Loucy (cell line): Measurements from ENCODE around the gene ADGRF3.
"Not testable (repeated sequence)": the region's sequence is repeated elsewhere in the genome, so short reads cannot be mapped to it uniquely, and the experiment has no call there.

Experiments used
- H2AFZ ChIP-seq: fragments of 200-600 bp; sonication (generic); 2 replicates; pipeline ENCODE4 v1.6.0; 2016; ENCODE audit warnings: antibody characterized with exemption, mild to moderate bottlenecking, low read length, moderate library complexity
- H3F3A ChIP-seq: fragments of 200-600 bp; 2 replicates; pipeline ENCODE4 v1.6.0; 2016; ENCODE audit warnings: antibody characterized with exemption, low read depth, mild to moderate bottlenecking
- H3K27me3 ChIP-seq: fragments of 200-600 bp; sonication (generic); 2 replicates; pipeline ENCODE4 v1.6.1; 2014; ENCODE audit warnings: low read length, mild to moderate bottlenecking; ENCODE audit not compliant: insufficient read depth, poor library complexity, severe bottlenecking
- H3K36me3 ChIP-seq: fragments of 200-600 bp; sonication (generic); 2 replicates; pipeline ENCODE4 v1.6.1; 2016; ENCODE audit warnings: low read length; ENCODE audit not compliant: insufficient read depth
- H3K4me1 ChIP-seq: fragments of 200-600 bp; sonication (generic); 2 replicates; pipeline ENCODE4 v1.5.1; 2014; ENCODE audit warnings: low read length, mild to moderate bottlenecking; ENCODE audit not compliant: insufficient read depth, poor library complexity, severe bottlenecking
- H3K4me2 ChIP-seq: fragments of 200-600 bp; sonication (generic); 2 replicates; pipeline ENCODE4 v1.6.0; 2014; ENCODE audit warnings: antibody characterized with exemption, low read length, low read depth, mild to moderate bottlenecking; ENCODE audit not compliant: poor library complexity, severe bottlenecking
- H3K4me3 ChIP-seq: fragments of 200-600 bp; sonication (generic); 2 replicates; pipeline ENCODE4 v1.5.1; 2014; ENCODE audit warnings: low read length, mild to moderate bottlenecking, mixed read lengths; ENCODE audit not compliant: poor library complexity, severe bottlenecking
- H3K79me2 ChIP-seq: fragments of 200-600 bp; sonication (generic); 2 replicates; pipeline ENCODE4 v1.6.1; 2014; ENCODE audit warnings: low read length; ENCODE audit not compliant: insufficient read depth
- H3K9ac ChIP-seq: fragments of 200-600 bp; sonication (generic); 2 replicates; pipeline ENCODE4 v1.6.0; 2014; ENCODE audit warnings: mild to moderate bottlenecking, low read depth, low read length, moderate library complexity; ENCODE audit not compliant: poor library complexity, severe bottlenecking
- H3K9me2 ChIP-seq: fragments of 200-600 bp; sonication (generic); replicated peaks from 2 replicates; pipeline ENCODE4 v1.6.1; 2016; ENCODE audit warnings: low read depth, low read length, mixed read lengths
- H3K9me3 ChIP-seq: fragments of 200-600 bp; sonication (generic); 2 replicates; pipeline ENCODE4 v1.6.1; 2014; ENCODE audit warnings: mild to moderate bottlenecking, antibody characterized with exemption, low read length, low read depth; ENCODE audit not compliant: insufficient read depth
- H4K20me1 ChIP-seq: fragments of 200-600 bp; sonication (generic); 2 replicates; pipeline ENCODE4 v1.6.0; 2014; ENCODE audit warnings: antibody characterized with exemption, low read length, mild to moderate bottlenecking; ENCODE audit not compliant: insufficient read depth, poor library complexity, severe bottlenecking
- CTCF ChIP-seq: fragments of 200-600 bp; sonication (generic); conservative IDR thresholded peaks from 2 replicates; pipeline ENCODE4 v1.5.1; 2014; ENCODE audit warnings: mild to moderate bottlenecking, antibody characterized with exemption, low read length
- EZH2phosphoT487 ChIP-seq: fragments of 200-600 bp; IDR thresholded peaks from 2 replicates; pipeline ENCODE4 v1.6.1; 2018; ENCODE audit warnings: antibody characterized with exemption, mild to moderate bottlenecking, moderate library complexity, borderline replicate concordance

Gene ADGRF3

GRCh38 chr2:26268213-26268612 is 78.4 kb downstream of the ADGRF3 start:
- Histone ChIP-seq H3K4me1 (no peaks in the 10 kb centered on the region), H4K20me1 (no peaks in the 10 kb centered on the region), H3K4me2 (no peak overlapping the region), H3F3A (no peaks in the 10 kb centered on the region), H3K36me3 (peaks cover 19% of the 10 kb centered on the region; the same call in 1 of the 2 replicates), H3K79me2 (no peaks in the 10 kb centered on the region), H2AFZ (no peak overlapping the region), H3K4me3 (no peak overlapping the region), H3K9me3 (no peaks in the 10 kb centered on the region), H3K27me3 (no peaks in the 10 kb centered on the region), H3K9me2 (no peaks in the 10 kb centered on the region), H3K9ac (no peak overlapping the region)
- TF ChIP-seq EZH2phosphoT487 (no peak), CTCF (no peak)

GRCh38 chr2:26258836-26259235 is 87.8 kb downstream of the ADGRF3 start:
- not testable (repeated sequence) for H3F3A ChIP-seq, H3K4me1 ChIP-seq, H3K27me3 ChIP-seq, H3K9me2 ChIP-seq, H3K4me3 ChIP-seq, H3K4me2 ChIP-seq, H3K9ac ChIP-seq, H3K9me3 ChIP-seq, H3K79me2 ChIP-seq, H2AFZ ChIP-seq, H4K20me1 ChIP-seq
- peaks cover 51% of the 10 kb centered on the region; the same call in 1 of the 2 replicates for H3K36me3 ChIP-seq
